AG04449 (cell line): ENCODE results near the gene TFAP2C.

Experiments
- CTCF ChIA-PET: fragments of 350-600 bp; formaldehyde crosslinking; extraction: SDS; loops from one replicate; lab custom pipeline; 2021; ENCODE audit warnings: antibody characterized with exemption; lab: Yijun Ruan, JAX
- POLR2A ChIA-PET: fragments of 400-600, 350-600 bp; formaldehyde crosslinking; extraction: SDS; loops from one replicate; lab custom pipeline; 2020; ENCODE audit warnings: antibody characterized with exemption, inconsistent platforms; lab: Yijun Ruan, JAX
- DNase-seq: peaks from one replicate; pipeline ENCODE4 v3.0.0-alpha.2; 2010; ENCODE audit warnings: low read depth, low spot score
- H3K4me3 ChIP-seq: 2 replicates; pipeline ENCODE4 v1.5.1; 2011; ENCODE audit warnings: low read depth, mild to moderate bottlenecking, control low read depth, low read length
- CTCF ChIP-seq: IDR thresholded peaks from one replicate; pipeline ENCODE4 v1.5.1; 2011; ENCODE audit warnings: mild to moderate bottlenecking, moderate library complexity, low read length, control low read depth, inconsistent platforms; ENCODE audit not compliant: insufficient read depth; ENCODE audit errors: missing control alignments

TFAP2C gene

GRCh38 chr20:56676001-56676400, 46.9 kb downstream of the TFAP2C start:
- DNase-seq = no peak
- no peak for TF ChIP-seq CTCF
- no peak overlapping the region for H3K4me3 ChIP-seq
- CTCF ChIA-PET = no interaction called here
- POLR2A ChIA-PET = no interaction called here

DNA sequence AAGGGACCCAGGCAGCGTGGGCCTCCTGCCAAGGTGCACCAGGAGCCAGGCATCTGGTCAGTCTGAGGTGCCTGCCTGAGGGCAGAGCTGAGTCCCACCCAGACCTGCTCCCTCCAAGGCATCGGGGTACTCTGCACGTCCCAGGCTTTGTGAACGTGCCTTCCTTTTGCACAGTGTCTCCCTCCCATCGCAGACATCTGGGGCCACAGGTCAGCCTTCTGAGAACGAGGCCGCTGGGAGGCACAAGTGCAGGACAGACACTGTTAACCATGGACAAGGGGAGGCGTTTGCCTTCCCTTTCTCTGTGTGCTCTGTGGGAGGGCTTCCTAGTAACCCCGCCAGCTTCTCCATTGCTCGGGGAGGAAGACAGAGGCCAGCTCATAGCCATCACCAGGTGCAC, 47.6 kb downstream of the TFAP2C start:
- TF ChIP-seq CTCF = no peak
- DNase-seq = no peak
- ChIA-PET CTCF (interaction anchor here (0.7 to 1.1 kb wide), 2 partner anchors 11 to 256 kb away, joined by 3 read pairs; no protein-coding TSS in a partner anchor), POLR2A (no interaction called here)
- no peak overlapping the region for H3K4me3 ChIP-seq

DNA sequence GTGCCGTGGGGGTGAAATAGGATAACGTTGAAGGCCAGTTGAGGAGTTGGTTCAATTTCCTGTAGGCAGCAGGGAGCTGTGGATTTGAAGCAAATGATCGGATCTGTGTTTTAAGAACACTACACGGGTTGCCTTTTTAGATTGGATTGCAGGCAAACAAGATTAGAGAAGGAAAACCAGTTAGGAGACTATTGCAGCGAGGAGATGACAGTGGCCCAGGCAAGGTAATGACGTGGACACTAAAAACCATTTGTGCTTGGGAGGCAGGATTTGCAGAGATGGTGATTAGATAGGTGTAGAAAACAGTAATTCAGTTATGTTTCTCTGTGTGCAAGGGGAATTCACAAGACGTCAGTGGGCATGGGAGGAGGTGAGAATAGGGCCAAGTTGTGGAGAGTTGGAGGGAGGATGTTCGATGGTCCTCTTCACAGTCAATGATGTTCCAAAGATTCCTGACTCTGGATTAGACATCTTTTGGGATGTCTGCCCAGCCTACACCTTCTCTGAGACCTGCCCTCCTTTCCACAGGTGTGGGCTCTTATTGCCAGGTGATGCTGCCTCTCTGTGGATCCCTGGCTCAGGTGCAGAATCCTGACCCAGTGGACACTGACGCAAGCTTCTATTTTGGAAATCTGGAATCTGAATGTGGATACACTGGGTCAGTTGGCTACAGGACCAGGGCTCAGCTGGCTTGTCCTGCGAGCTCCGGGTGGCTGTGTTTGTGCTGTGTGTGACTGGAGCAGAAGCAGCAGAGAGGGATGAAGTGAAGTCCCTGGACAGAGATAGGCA, 54.2 kb downstream of the TFAP2C start:
- TF ChIP-seq CTCF = no peak
- CTCF ChIA-PET = no interaction called here
- POLR2A ChIA-PET = no interaction called here
- no peak for DNase-seq
- H3K4me3 ChIP-seq = no peak overlapping the region

- CTCF ChIA-PET = no interaction called here
- H3K4me3 ChIP-seq = no peak overlapping the region
- no peak for DNase-seq
- POLR2A ChIA-PET = no interaction called here
- no peak for TF ChIP-seq CTCF
These were observed 56.8 kb downstream of the TFAP2C start for GRCh38 chr20:56685879-56686278.

DNA sequence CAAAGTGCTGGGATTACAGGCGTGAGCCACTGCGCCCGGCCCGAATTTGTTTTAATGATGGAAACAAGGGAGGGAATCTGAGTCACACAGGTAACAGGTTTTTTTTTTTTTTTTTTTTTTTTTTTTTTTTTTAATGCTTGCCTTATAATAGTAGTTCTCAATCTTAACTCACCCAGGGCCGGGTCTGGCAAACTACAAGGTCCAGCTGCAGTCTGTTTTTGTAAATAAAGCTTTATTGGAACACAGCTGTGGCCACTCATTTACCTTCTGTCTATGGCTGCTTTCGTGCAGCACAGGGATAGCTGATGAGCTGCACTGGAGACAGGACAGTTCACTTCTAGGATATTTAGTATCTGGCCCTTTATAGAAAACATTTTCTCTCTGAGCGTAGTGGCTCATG, 58.0 kb downstream of the TFAP2C start:
- no peak for DNase-seq
- CTCF ChIA-PET = interaction anchor here (1.3 kb wide), 1 partner anchor 10 kb away, joined by 3 read pairs; no protein-coding TSS in a partner anchor
- H3K4me3 ChIP-seq = no peak overlapping the region
- POLR2A ChIA-PET = interaction anchor here (0.6 kb wide), 1 partner anchor 1170 kb away, joined by 3 read pairs; no protein-coding TSS in a partner anchor
- no peak for TF ChIP-seq CTCF

- H3K4me3 ChIP-seq = no peak overlapping the region
- no peak for DNase-seq
- no peak for TF ChIP-seq CTCF
- ChIA-PET POLR2A (no interaction called here), CTCF (interaction anchor here (1.3 kb wide), 1 partner anchor 11 kb away, joined by 3 read pairs; no protein-coding TSS in a partner anchor)
These were observed 59.0 kb downstream of the TFAP2C start for GRCh38 chr20:56688106-56688505.
